HepG2 (cell line): ENCODE results near the gene PARVA. TPM values are rescaled to one million over a fixed set of nuclear protein-coding genes. Genes with fewer than 3 reads are reported as not detected.

Experiments
- ATAC-seq: fragments of 200-7000 bp; cut with Tn5 transposase; 3 replicates; pipeline ENCODE4 v1.9.1; 2020; ENCODE audit warnings: mild to moderate bottlenecking, moderate library complexity
- BruUV-seq: library from RNA; stranded (reverse); fragments of 400-500 nt; replicated peaks from 2 replicates; lab custom pipeline; 2021; lab: Mats Ljungman, UMichigan
- CTCF ChIA-PET: fragments of 300-600 bp; formaldehyde crosslinking; extraction: SDS; loops from one replicate; lab custom pipeline; 2021; ENCODE audit warnings: low total read pairs, inconsistent platforms, low intra/inter-chr PET ratio; lab: Yijun Ruan, JAX
- POLR2A ChIA-PET: fragments of 350-600 bp; sonication (Branson Sonifier 250); formaldehyde crosslinking; loops from one replicate; lab custom pipeline; 2020; ENCODE audit warnings: antibody characterized with exemption, inconsistent platforms; lab: Yijun Ruan, JAX
- DNase-seq: peaks from one replicate; pipeline ENCODE4 v3.0.0-alpha.2; 2015; ENCODE audit warnings: low spot score
- FAIRE-seq: peaks from 3 replicates; lab custom pipeline; 2011; peaks lifted over from hg19 to GRCh38; lab: Jason Lieb, UNC
- H2AFZ ChIP-seq: one replicate; pipeline ENCODE4 v1.6.1; 2011; ENCODE audit warnings: low read length, inconsistent platforms
- H3K27ac ChIP-seq: fragments of 300-600 bp; 3 replicates; pipeline ENCODE4 v1.8.0; 2011; ENCODE audit warnings: mixed run types, mild to moderate bottlenecking, mixed read lengths, low read length, inconsistent platforms; ENCODE audit not compliant: insufficient read depth; ENCODE audit errors: extremely low read length
- H3K27me3 ChIP-seq, 2 experiments: fragments of 200-600 bp in 1 of 2; 2 replicates in 1 of 2; 3 replicates in 1 of 2; pipeline versions ENCODE4 v1.6.0 to v1.8.0; 2011; ENCODE audit warnings: low read length in 2 of 2, mild to moderate bottlenecking in 2 of 2, moderate library complexity in 2 of 2, inconsistent platforms in 1 of 2; ENCODE audit not compliant: insufficient read depth in 2 of 2, control insufficient read depth in 1 of 2
- H3K36me3 ChIP-seq, 2 experiments: fragments of 200-600 bp in 1 of 2; replicated peaks in 1 of 2; 2 replicates in 1 of 2; 3 replicates in 1 of 2; pipeline versions ENCODE4 v1.5.1 to v1.8.0; 2011; ENCODE audit warnings: low read length in 2 of 2, inconsistent platforms in 1 of 2; ENCODE audit not compliant: insufficient read depth in 2 of 2, control insufficient read depth in 1 of 2
- H3K4me1 ChIP-seq: 2 replicates; pipeline ENCODE4 v1.5.1; 2012; ENCODE audit warnings: low read length, inconsistent platforms; ENCODE audit not compliant: insufficient read depth
- H3K4me2 ChIP-seq: 2 replicates; pipeline ENCODE4 v1.6.0; 2011; ENCODE audit warnings: low read depth, low read length, inconsistent platforms
- H3K4me3 ChIP-seq, 3 experiments: fragments of 200-600 bp in 1 of 3; sonication (generic), shearing (Covaris generic) in 1 of 3; replicated peaks in 1 of 3; 2 replicates each; pipeline ENCODE4 v1.5.1; 2011 to 2016; ENCODE audit warnings: low read length in 3 of 3, inconsistent platforms in 2 of 3, low read depth in 2 of 3, mild to moderate bottlenecking in 2 of 3, control low read depth in 1 of 3, mixed read lengths in 1 of 3; ENCODE audit not compliant: insufficient read depth in 1 of 3
- H3K79me2 ChIP-seq: one replicate; pipeline ENCODE4 v1.6.1; 2011; ENCODE audit warnings: low read length, inconsistent platforms; ENCODE audit not compliant: insufficient read depth
- H3K9ac ChIP-seq: 2 replicates; pipeline ENCODE4 v1.6.0; 2011; ENCODE audit warnings: mild to moderate bottlenecking, low read depth, low read length, inconsistent platforms; ENCODE audit not compliant: insufficient read depth
- H3K9me3 ChIP-seq: 2 replicates; pipeline ENCODE4 v1.5.1; 2012; ENCODE audit warnings: mild to moderate bottlenecking, low read length
- H4K20me1 ChIP-seq: 2 replicates; pipeline ENCODE4 v1.6.0; 2011; ENCODE audit warnings: inconsistent platforms, mild to moderate bottlenecking, low read length, moderate library complexity; ENCODE audit not compliant: insufficient read depth
- KLF6 ChIP-seq: IDR thresholded peaks from 2 replicates; pipeline ENCODE4 v1.8.0; 2016; ENCODE audit warnings: missing biosample characterization, missing genetic modification reagents
- MAFF ChIP-seq: IDR thresholded peaks from 2 replicates; pipeline ENCODE4 v1.6.1; 2011; ENCODE audit warnings: low read depth, low read length, improper control_type of control experiment
- MAFK ChIP-seq, 2 experiments: IDR thresholded peaks in 1 of 2; conservative IDR thresholded peaks in 1 of 2; 2 replicates each; pipeline ENCODE4 v1.6.1; 2011; ENCODE audit warnings: improper control_type of control experiment in 2 of 2, low read length in 2 of 2
- MEIS1 ChIP-seq: sonication (generic); formaldehyde crosslinking; IDR thresholded peaks from 2 replicates; pipeline ENCODE4 v1.9.0; 2021; ENCODE audit warnings: mild to moderate bottlenecking, missing genetic modification reagents, moderate library complexity, borderline replicate concordance
- XBP1 ChIP-seq: sonication (generic); formaldehyde crosslinking; IDR thresholded peaks from 2 replicates; pipeline ENCODE4 v1.5.0; 2020; ENCODE audit warnings: missing genetic modification reagents
- ZC3H4 ChIP-seq: sonication (generic); formaldehyde crosslinking; IDR thresholded peaks from 2 replicates; pipeline ENCODE4 v1.4.0; 2020; ENCODE audit warnings: missing genetic modification reagents, borderline replicate concordance
- WGBS: methylation state at CpG from one replicate; pipeline ENCODE4 v1.1.6; 2017; ENCODE audit warnings: low lambda C conversion rate; 5-methylcytosine and 5-hydroxymethylcytosine counted together
- in situ Hi-C: cut with HindIII; loops from 2 replicates; pipeline ENCODE4 v1.10.0; 2017; ENCODE audit warnings: low pct_unique_long_range_greater_than_20kb; ENCODE audit not compliant: extremely low pct_ligation_motif_present
- intact Hi-C: fragments of 100-400 bp; cut with micrococcal nuclease; formaldehyde crosslinking; loops from one replicate; pipeline ENCODE4 v1.10.0; 2022; ENCODE audit not compliant: unreplicated experiment
- polyA plus RNA-seq, 8 experiments: library from polyadenylated mRNA; depleted of rRNA in 3 of 8; stranded (reverse) in 7 of 8; unstranded in 1 of 8; fragments of >200 nt; fragmentation: Illumina TruSeq in 4 of 8; extraction: Trizol in 4 of 8; gene quantifications; 2 replicates each; pipeline versions ENCODE4 v1.2.1 to v1.2.3, GENCODE V29; 2011 to 2016; ENCODE audit warnings: low read depth in 4 of 8, missing spikeins in 1 of 8, mixed read lengths in 1 of 8; ENCODE audit not compliant: insufficient read depth in 1 of 8
- total RNA-seq, 5 experiments: library from RNA; depleted of rRNA; stranded (reverse); fragments of >200 nt; fragmentation: Illumina TruSeq; extraction: Trizol; gene quantifications; 2 replicates each; pipeline ENCODE4 v1.2.3, GENCODE V29; 2016; ENCODE audit warnings: low read depth in 1 of 5
- TF ChIP-seq, protein P1 (sequence below): sonication (generic); formaldehyde crosslinking; IDR thresholded peaks from 2 replicates; pipeline ENCODE4 v1.4.0; 2020; ENCODE audit warnings: missing genetic modification reagents
- TF ChIP-seq, protein P2 (sequence below): sonication (generic); formaldehyde crosslinking; IDR thresholded peaks from 2 replicates; pipeline ENCODE4 v1.9.0; 2021; ENCODE audit warnings: missing genetic modification reagents, mild to moderate bottlenecking, borderline replicate concordance

PARVA gene
- total and polyA plus RNA-seq, 2 of the 13 experiments (the other 11 are each of a cell fraction or from before 2014, with no cell fraction given): 5.9 to 9.1 TPM

DNA sequence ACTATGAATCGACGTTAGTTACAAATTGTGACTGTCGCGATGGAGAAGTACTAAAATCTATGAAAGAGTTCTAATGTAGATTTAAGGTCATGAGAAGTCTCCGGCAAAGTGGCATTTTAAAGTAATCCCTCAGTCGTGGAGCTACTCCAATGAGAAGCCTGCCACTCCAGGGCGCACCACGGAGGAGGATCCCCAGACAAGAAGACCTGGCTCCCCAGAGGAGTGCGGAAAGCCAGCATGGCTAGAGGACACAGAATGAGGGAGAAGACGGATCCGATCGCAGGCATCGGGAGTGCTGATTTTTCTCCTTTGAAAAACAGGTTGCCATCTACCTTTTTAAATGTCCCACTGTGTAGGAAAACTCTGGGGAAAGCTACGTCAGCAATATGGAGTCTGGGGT is 155.2 kb downstream of the PARVA start:
- in situ Hi-C loops: no loop called here
- POLR2A ChIA-PET: no interaction called here
- 94% methylated on average over 14 of the region's 14 CpGs for WGBS

DNA sequence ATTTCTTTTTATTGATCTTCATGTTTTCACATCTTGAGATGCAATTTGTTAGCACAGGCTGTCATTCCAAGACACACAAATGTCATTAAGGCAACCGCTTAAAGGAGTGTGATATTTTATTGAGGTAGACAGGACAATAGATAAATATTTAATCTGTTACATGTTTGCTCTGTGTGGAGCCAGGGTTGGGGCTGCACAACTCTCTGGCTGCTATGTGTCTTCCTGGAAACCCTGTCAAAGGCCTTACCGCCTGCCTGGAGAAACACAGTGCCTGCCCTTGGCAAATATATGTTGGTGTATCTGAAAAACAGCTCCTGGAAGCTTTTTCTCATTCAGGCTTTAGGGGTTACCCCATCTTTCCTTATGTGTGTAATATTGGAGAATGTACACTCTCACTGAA is 157.2 kb downstream of the PARVA start:
- ChIA-PET POLR2A (no interaction called here), CTCF (no interaction called here)
- 12% methylated on average over 1 of the region's 2 CpGs for WGBS
- no peak for ATAC-seq
- Histone ChIP-seq H3K36me3 (no peaks in the 10 kb centered on the region), H4K20me1 (no peaks in the 10 kb centered on the region), H3K9ac (no peak overlapping the region), H3K79me2 (no peaks in the 10 kb centered on the region), H3K27ac (no peak overlapping the region), H2AFZ (no peak overlapping the region), H3K4me3 (no peak overlapping the region), H3K4me1 (no peaks in the 10 kb centered on the region), H3K27me3 (no peaks in the 10 kb centered on the region; a peak in 1 of 5 replicates), H3K4me2 (no peak overlapping the region), H3K9me3 (no peaks in the 10 kb centered on the region)
- no peak for FAIRE-seq
- in situ Hi-C loops (no loop called here), intact Hi-C loops (no loop called here)
- no peak for DNase-seq
- no TSS peak for BruUV-seq
- TF ChIP-seq, protein P1, sequence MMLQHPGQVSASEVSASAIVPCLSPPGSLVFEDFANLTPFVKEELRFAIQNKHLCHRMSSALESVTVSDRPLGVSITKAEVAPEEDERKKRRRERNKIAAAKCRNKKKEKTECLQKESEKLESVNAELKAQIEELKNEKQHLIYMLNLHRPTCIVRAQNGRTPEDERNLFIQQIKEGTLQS (CRISPR knock-in tag): no peak
- TF ChIP-seq XBP1 (CRISPR knock-in tag): no peak
- no peak for TF ChIP-seq KLF6
- no peak for TF ChIP-seq ZC3H4 (CRISPR knock-in tag)
- no peak for TF ChIP-seq MEIS1 (CRISPR knock-in tag)

More for the DNA sequence above, 155.2 kb downstream of the PARVA start:
- no peak overlapping the region for H2AFZ ChIP-seq
- H3K9me3 ChIP-seq: no peaks in the 10 kb centered on the region
- H3K79me2 ChIP-seq: no peaks in the 10 kb centered on the region
- H3K27me3 ChIP-seq: no peaks in the 10 kb centered on the region; a peak in 1 of 5 replicates
- TF ChIP-seq, protein P2, sequence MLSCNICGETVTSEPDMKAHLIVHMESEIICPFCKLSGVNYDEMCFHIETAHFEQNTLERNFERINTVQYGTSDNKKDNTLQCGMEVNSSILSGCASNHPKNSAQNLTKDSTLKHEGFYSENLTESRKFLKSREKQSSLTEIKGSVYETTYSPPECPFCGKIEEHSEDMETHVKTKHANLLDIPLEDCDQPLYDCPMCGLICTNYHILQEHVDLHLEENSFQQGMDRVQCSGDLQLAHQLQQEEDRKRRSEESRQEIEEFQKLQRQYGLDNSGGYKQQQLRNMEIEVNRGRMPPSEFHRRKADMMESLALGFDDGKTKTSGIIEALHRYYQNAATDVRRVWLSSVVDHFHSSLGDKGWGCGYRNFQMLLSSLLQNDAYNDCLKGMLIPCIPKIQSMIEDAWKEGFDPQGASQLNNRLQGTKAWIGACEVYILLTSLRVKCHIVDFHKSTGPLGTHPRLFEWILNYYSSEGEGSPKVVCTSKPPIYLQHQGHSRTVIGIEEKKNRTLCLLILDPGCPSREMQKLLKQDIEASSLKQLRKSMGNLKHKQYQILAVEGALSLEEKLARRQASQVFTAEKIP: no peak
- peak; percentile 12 to 31; a peak in 2 of 4 replicates for TF ChIP-seq MAFK (conservative IDR thresholded peaks at IDR 0.05 in 1 of 2, IDR thresholded peaks at IDR 0.05 in 1 of 2; ENCODE audit: low read length in 2 of 2)
- peak; percentile 14; the same call in 1 of the 2 replicates for TF ChIP-seq MAFF
- TF ChIP-seq, all 625 proteins: peak for 2
- no peak overlapping the region for H3K27ac ChIP-seq
- FAIRE-seq: no peak
- no peak overlapping the region for H3K9ac ChIP-seq
- H3K4me3 ChIP-seq: no peak overlapping the region
- CTCF ChIA-PET: no interaction called here
- BruUV-seq: no TSS peak
- no peak for ATAC-seq
- H3K4me2 ChIP-seq: no peak overlapping the region
- no peaks in the 10 kb centered on the region for H4K20me1 ChIP-seq
- H3K4me1 ChIP-seq: no peaks in the 10 kb centered on the region
- no peaks in the 10 kb centered on the region for H3K36me3 ChIP-seq
- intact Hi-C loops: no loop called here
- no peak for DNase-seq
